IMR-90 (cell line): ENCODE results near the gene ZNHIT6. TPM values are rescaled to one million over a fixed set of nuclear protein-coding genes. Genes with fewer than 3 reads are reported as not detected.

ENCODE experiments used
- ATAC-seq: fragments of 200-7000 bp; cut with Tn5 transposase; 2 replicates; pipeline ENCODE4 v1.9.1; 2020; ENCODE audit warnings: low read depth, mild to moderate bottlenecking, moderate library complexity
- BruUV-seq: library from RNA; stranded (reverse); fragments of 400-500 nt; replicated peaks from 2 replicates; lab custom pipeline; 2021; lab: Mats Ljungman, UMichigan
- CTCF ChIA-PET: fragments of 300-600 bp; formaldehyde crosslinking; extraction: SDS; loops from one replicate; lab custom pipeline; 2021; ENCODE audit warnings: antibody characterized with exemption; lab: Yijun Ruan, JAX
- POLR2A ChIA-PET: fragments of 300-600 bp; sonication (Branson Sonifier 250); formaldehyde crosslinking; loops from one replicate; lab custom pipeline; 2022; ENCODE audit warnings: antibody characterized with exemption; ENCODE audit not compliant: unreplicated experiment; lab: Charles Lee
- DNase-seq: peaks from one replicate; pipeline ENCODE4 v3.0.0; 2013
- H2AFZ ChIP-seq: replicated peaks from 2 replicates; pipeline ENCODE3; 2013; ENCODE audit warnings: low read length, mild to moderate bottlenecking; ENCODE audit not compliant: poor library complexity
- H2AK5ac ChIP-seq: 2 replicates; pipeline ENCODE4 v1.6.1; 2013; ENCODE audit warnings: low read depth, low read length, inconsistent platforms
- H2AK9ac ChIP-seq: replicated peaks from 2 replicates; pipeline ENCODE3; 2013; ENCODE audit warnings: mild to moderate bottlenecking, low read depth, low read length, moderate library complexity; ENCODE audit not compliant: poor library complexity
- H2BK120ac ChIP-seq: 2 replicates; pipeline ENCODE4 v1.6.1; 2013; ENCODE audit warnings: low read depth, low read length, inconsistent platforms
- H2BK15ac ChIP-seq: 3 replicates; pipeline ENCODE4 v1.6.1; 2013; ENCODE audit warnings: low read depth, low read length, inconsistent platforms
- H2BK20ac ChIP-seq: 2 replicates; pipeline ENCODE4 v1.6.1; 2013; ENCODE audit warnings: low read depth, mild to moderate bottlenecking, inconsistent platforms, low read length, moderate library complexity
- H2BK5ac ChIP-seq: 2 replicates; pipeline ENCODE4 v1.6.1; 2013; ENCODE audit warnings: mild to moderate bottlenecking, low read depth, low read length, inconsistent platforms; ENCODE audit not compliant: poor library complexity, severe bottlenecking
- H3K14ac ChIP-seq: replicated peaks from 2 replicates; pipeline ENCODE4 v1.6.1; 2013; ENCODE audit warnings: low read depth, low read length, inconsistent platforms
- H3K18ac ChIP-seq: 2 replicates; pipeline ENCODE4 v1.6.1; 2013; ENCODE audit warnings: low read depth, low read length, control low read depth
- H3K23ac ChIP-seq: 2 replicates; pipeline ENCODE4 v1.6.1; 2013; ENCODE audit warnings: low read depth, low read length, inconsistent platforms
- H3K27ac ChIP-seq: 2 replicates; pipeline ENCODE4 v1.5.1; 2013; ENCODE audit warnings: mild to moderate bottlenecking, control low read depth, low read length; ENCODE audit not compliant: insufficient read depth
- H3K27me3 ChIP-seq: 2 replicates; pipeline ENCODE4 v1.6.1; 2013; ENCODE audit warnings: low read length; ENCODE audit not compliant: control insufficient read depth, insufficient read depth
- H3K36me3 ChIP-seq: 2 replicates; pipeline ENCODE4 v1.6.1; 2013; ENCODE audit warnings: low read length, mixed read lengths; ENCODE audit not compliant: control insufficient read depth, insufficient read depth
- H3K4ac ChIP-seq: 2 replicates; pipeline ENCODE4 v1.6.1; 2013; ENCODE audit warnings: low read depth, low read length, inconsistent platforms
- H3K4me1 ChIP-seq: 2 replicates; pipeline ENCODE4 v1.6.1; 2013; ENCODE audit warnings: low read length, mixed read lengths; ENCODE audit not compliant: control insufficient read depth, insufficient read depth
- H3K4me2 ChIP-seq: 2 replicates; pipeline ENCODE4 v1.6.1; 2013; ENCODE audit warnings: low read depth, mild to moderate bottlenecking, control low read depth, low read length, moderate library complexity
- H3K4me3 ChIP-seq: 2 replicates; pipeline ENCODE4 v1.5.1; 2013; ENCODE audit warnings: low read depth, mild to moderate bottlenecking, control low read depth, low read length, moderate library complexity; ENCODE audit not compliant: insufficient read depth
- H3K56ac ChIP-seq: 2 replicates; pipeline ENCODE4 v1.6.1; 2013; ENCODE audit warnings: low read length, inconsistent platforms; ENCODE audit not compliant: insufficient read depth; ENCODE audit errors: extremely low read depth
- H3K79me1 ChIP-seq, 2 experiments: 2 replicates each; pipeline ENCODE4 v1.6.1; 2013; ENCODE audit warnings: low read length in 2 of 2, inconsistent platforms in 1 of 2, low read depth in 1 of 2
- H3K9ac ChIP-seq: 2 replicates; pipeline ENCODE4 v1.6.1; 2013; ENCODE audit warnings: low read depth, low read length, control low read depth
- H3K9me1 ChIP-seq: 2 replicates; pipeline ENCODE4 v1.6.1; 2013; ENCODE audit warnings: low read length, inconsistent platforms; ENCODE audit not compliant: insufficient read depth
- H3K9me3 ChIP-seq: 2 replicates; pipeline ENCODE4 v1.6.1; 2013; ENCODE audit warnings: low read length; ENCODE audit not compliant: control insufficient read depth, insufficient read depth
- H4K20me1 ChIP-seq: 2 replicates; pipeline ENCODE4 v1.6.1; 2013; ENCODE audit warnings: low read length, inconsistent platforms; ENCODE audit not compliant: insufficient read depth
- H4K5ac ChIP-seq: 2 replicates; pipeline ENCODE4 v1.6.1; 2013; ENCODE audit warnings: mild to moderate bottlenecking, low read depth, low read length, control low read depth
- H4K8ac ChIP-seq, 2 experiments: 2 replicates each; pipeline ENCODE4 v1.6.1; 2013; ENCODE audit warnings: low read depth in 2 of 2, low read length in 2 of 2, control low read depth in 1 of 2, inconsistent platforms in 1 of 2
- H4K91ac ChIP-seq: 2 replicates; pipeline ENCODE4 v1.6.1; 2013; ENCODE audit warnings: low read depth, low read length, inconsistent platforms; ENCODE audit not compliant: insufficient read depth
- BHLHE40 ChIP-seq: fragments of 150-350 bp; IDR thresholded peaks from 2 replicates; pipeline ENCODE4 v1.6.1; 2016; ENCODE audit warnings: mild to moderate bottlenecking, low read depth, low read length
- CEBPB ChIP-seq: IDR thresholded peaks from 2 replicates; pipeline ENCODE4 v1.6.1; 2012; ENCODE audit warnings: low read depth, low read length, improper control_type of control experiment
- CHD1 ChIP-seq: IDR thresholded peaks from 2 replicates; pipeline ENCODE4 v1.6.1; 2012; ENCODE audit warnings: low read depth, low read length, improper control_type of control experiment
- FOS ChIP-seq: fragments of 150-350 bp; IDR thresholded peaks from 2 replicates; pipeline ENCODE4 v1.6.1; 2016; ENCODE audit warnings: low read depth, low read length
- MAFK ChIP-seq: IDR thresholded peaks from 2 replicates; pipeline ENCODE4 v1.6.1; 2012; ENCODE audit warnings: low read depth, low read length, improper control_type of control experiment
- MAZ ChIP-seq: IDR thresholded peaks from 2 replicates; pipeline ENCODE4 v1.6.1; 2012; ENCODE audit warnings: low read depth, mild to moderate bottlenecking, low read length, improper control_type of control experiment, moderate library complexity, borderline replicate concordance
- MXI1 ChIP-seq: IDR thresholded peaks from 2 replicates; pipeline ENCODE4 v1.6.1; 2012; ENCODE audit warnings: low read depth, mild to moderate bottlenecking, low read length, moderate library complexity, borderline replicate concordance
- NFE2L2 ChIP-seq: fragments of 150-350 bp; IDR thresholded peaks from 2 replicates; pipeline ENCODE4 v1.6.1; 2016; ENCODE audit warnings: low read depth, mild to moderate bottlenecking, low read length
- RAD21 ChIP-seq: IDR thresholded peaks from 2 replicates; pipeline ENCODE4 v1.6.1; 2012; ENCODE audit warnings: low read length, improper control_type of control experiment
- RCOR1 ChIP-seq: IDR thresholded peaks from 2 replicates; pipeline ENCODE4 v1.6.1; 2012; ENCODE audit warnings: mild to moderate bottlenecking, low read length, improper control_type of control experiment; ENCODE audit not compliant: insufficient replicate concordance
- RFX5 ChIP-seq: IDR thresholded peaks from 2 replicates; pipeline ENCODE4 v1.8.0; 2012; ENCODE audit warnings: low read depth, mild to moderate bottlenecking, low read length, moderate library complexity
- SMC3 ChIP-seq: fragments of 150-350 bp; IDR thresholded peaks from 2 replicates; pipeline ENCODE4 v1.6.1; 2016; ENCODE audit warnings: low read depth, mild to moderate bottlenecking, antibody characterized with exemption, low read length, moderate library complexity
- WGBS, 2 experiments: methylation state at CpG; one replicate each; pipeline versions ENCODE4 v1.1.5 to v1.1.7; 2013; ENCODE audit warnings: missing lambda C conversion rate in 2 of 2; ENCODE audit not compliant: insufficient read length in 1 of 2; ENCODE audit errors: extremely low coverage in 2 of 2; 5-methylcytosine and 5-hydroxymethylcytosine counted together
- dilution Hi-C: fragments of 300-500 bp; cut with HindIII; formaldehyde crosslinking; loops from one replicate; pipeline ENCODE4 v1.14.3; 2018; ENCODE audit warnings: low sequenced_read_pairs; ENCODE audit not compliant: unreplicated experiment
- in situ Hi-C: fragments of 300-500 bp; cut with MboI; formaldehyde crosslinking; loops from 3 replicates; pipeline ENCODE4 v1.14.3; 2019; ENCODE audit warnings: low sequenced_read_pairs, inconsistent platforms, mixed read lengths
- intact Hi-C: fragments of 100-400 bp; cut with micrococcal nuclease; formaldehyde crosslinking; loops from 2 replicates; pipeline ENCODE4 v1.10.0; 2022
- polyA plus RNA-seq, 3 experiments: library from polyadenylated mRNA; depleted of rRNA; stranded (reverse); fragments of >200 nt; gene quantifications; 2 replicates each; pipeline ENCODE4 v1.2.3, GENCODE V29; 2012; ENCODE audit warnings: low replicate concordance in 1 of 3
- total RNA-seq: library from RNA; depleted of rRNA; stranded (reverse); fragments of >200 nt; gene quantifications from 2 replicates; pipeline ENCODE4 v1.2.3, GENCODE V29; 2012
- TF ChIP-seq, protein P1 (sequence below): fragments of 150-350 bp; IDR thresholded peaks from 2 replicates; pipeline ENCODE4 v1.6.1; 2016; ENCODE audit warnings: low read depth, mild to moderate bottlenecking, low read length, moderate library complexity, borderline replicate concordance
- TF ChIP-seq, protein P2 (sequence below): fragments of 150-350 bp; IDR thresholded peaks from 2 replicates; pipeline ENCODE4 v1.6.1; 2017; ENCODE audit warnings: mild to moderate bottlenecking, antibody characterized with exemption, low read length, low read depth
- TF ChIP-seq, protein P3 (sequence below): conservative IDR thresholded peaks from 2 replicates; pipeline ENCODE4 v1.5.1; 2012; ENCODE audit warnings: mild to moderate bottlenecking, low read depth, low read length, improper control_type of control experiment

The ZNHIT6 gene
- total and polyA plus RNA-seq, 2 of the 4 experiments (the other 2 are of a cell fraction), result 9.0 to 13.7 TPM

DNA sequence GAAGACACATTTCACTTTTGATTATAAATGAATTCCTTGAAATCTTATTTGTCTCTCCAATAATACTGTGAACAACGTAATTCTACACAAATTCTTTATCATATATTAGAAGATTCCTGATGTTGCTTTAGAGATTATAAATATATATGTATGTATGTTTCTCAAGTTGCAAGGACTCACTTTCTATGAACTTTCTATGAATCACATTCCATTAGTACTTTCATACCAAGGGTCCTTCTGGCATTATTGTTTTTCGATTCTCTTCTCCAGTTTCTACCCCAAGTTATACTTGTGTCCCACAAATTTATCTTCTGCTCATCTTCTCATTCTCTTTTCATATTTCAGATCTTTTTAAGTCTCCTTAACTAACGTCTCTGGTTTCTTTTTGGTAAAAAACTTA, 55.9 kb downstream of the ZNHIT6 start:
- ChIA-PET CTCF (no interaction called here), POLR2A (no interaction called here)
- DNase-seq (no peak), ATAC-seq (no peak)
- Histone ChIP-seq H3K4me3 (no peak overlapping the region), H3K9ac (no peak overlapping the region), H2AK9ac (no peak overlapping the region), H2BK5ac (no peak overlapping the region), H3K9me3 (peaks cover 5% of the 10 kb centered on the region), H4K8ac (no peak overlapping the region), H3K9me1 (peaks cover 5% of the 10 kb centered on the region), H3K56ac (no peak overlapping the region), H3K79me1 (peaks cover 0 to 16% of the 10 kb centered on the region in 2 experiments; a peak in 3 of 4 replicates), H2AFZ (no peak overlapping the region), H3K18ac (no peak overlapping the region), H2BK15ac (no peak overlapping the region), H3K14ac (no peak overlapping the region), H4K91ac (no peak overlapping the region), H3K36me3 (peaks cover 6% of the 10 kb centered on the region), H2AK5ac (no peak overlapping the region), H2BK120ac (no peak overlapping the region), H2BK20ac (no peak overlapping the region), H3K4me2 (no peak overlapping the region), H3K27ac (no peak overlapping the region), H3K4ac (no peak overlapping the region), H4K5ac (no peak overlapping the region), H4K20me1 (no peaks in the 10 kb centered on the region), H3K4me1 (peaks cover 8% of the 10 kb centered on the region), H3K27me3 (no peaks in the 10 kb centered on the region), H3K23ac (no peak overlapping the region)
- no TSS peak for BruUV-seq
- in situ Hi-C loops, result no loop called here
- TF ChIP-seq CHD1, result no peak
- TF ChIP-seq, protein P1, sequence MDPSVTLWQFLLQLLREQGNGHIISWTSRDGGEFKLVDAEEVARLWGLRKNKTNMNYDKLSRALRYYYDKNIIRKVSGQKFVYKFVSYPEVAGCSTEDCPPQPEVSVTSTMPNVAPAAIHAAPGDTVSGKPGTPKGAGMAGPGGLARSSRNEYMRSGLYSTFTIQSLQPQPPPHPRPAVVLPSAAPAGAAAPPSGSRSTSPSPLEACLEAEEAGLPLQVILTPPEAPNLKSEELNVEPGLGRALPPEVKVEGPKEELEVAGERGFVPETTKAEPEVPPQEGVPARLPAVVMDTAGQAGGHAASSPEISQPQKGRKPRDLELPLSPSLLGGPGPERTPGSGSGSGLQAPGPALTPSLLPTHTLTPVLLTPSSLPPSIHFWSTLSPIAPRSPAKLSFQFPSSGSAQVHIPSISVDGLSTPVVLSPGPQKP, result no peak
- TF ChIP-seq, protein P2, sequence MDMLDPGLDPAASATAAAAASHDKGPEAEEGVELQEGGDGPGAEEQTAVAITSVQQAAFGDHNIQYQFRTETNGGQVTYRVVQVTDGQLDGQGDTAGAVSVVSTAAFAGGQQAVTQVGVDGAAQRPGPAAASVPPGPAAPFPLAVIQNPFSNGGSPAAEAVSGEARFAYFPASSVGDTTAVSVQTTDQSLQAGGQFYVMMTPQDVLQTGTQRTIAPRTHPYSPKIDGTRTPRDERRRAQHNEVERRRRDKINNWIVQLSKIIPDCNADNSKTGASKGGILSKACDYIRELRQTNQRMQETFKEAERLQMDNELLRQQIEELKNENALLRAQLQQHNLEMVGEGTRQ, result no peak
- TF ChIP-seq, protein P3, sequence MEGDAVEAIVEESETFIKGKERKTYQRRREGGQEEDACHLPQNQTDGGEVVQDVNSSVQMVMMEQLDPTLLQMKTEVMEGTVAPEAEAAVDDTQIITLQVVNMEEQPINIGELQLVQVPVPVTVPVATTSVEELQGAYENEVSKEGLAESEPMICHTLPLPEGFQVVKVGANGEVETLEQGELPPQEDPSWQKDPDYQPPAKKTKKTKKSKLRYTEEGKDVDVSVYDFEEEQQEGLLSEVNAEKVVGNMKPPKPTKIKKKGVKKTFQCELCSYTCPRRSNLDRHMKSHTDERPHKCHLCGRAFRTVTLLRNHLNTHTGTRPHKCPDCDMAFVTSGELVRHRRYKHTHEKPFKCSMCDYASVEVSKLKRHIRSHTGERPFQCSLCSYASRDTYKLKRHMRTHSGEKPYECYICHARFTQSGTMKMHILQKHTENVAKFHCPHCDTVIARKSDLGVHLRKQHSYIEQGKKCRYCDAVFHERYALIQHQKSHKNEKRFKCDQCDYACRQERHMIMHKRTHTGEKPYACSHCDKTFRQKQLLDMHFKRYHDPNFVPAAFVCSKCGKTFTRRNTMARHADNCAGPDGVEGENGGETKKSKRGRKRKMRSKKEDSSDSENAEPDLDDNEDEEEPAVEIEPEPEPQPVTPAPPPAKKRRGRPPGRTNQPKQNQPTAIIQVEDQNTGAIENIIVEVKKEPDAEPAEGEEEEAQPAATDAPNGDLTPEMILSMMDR, result no peak
- no peak for TF ChIP-seq MXI1
- TF ChIP-seq MAFK, result no peak
- TF ChIP-seq MAZ, result no peak
- no peak for TF ChIP-seq CEBPB
- TF ChIP-seq BHLHE40, result no peak
- TF ChIP-seq SMC3, result no peak
- TF ChIP-seq RCOR1, result no peak
- no peak for TF ChIP-seq RAD21
- TF ChIP-seq FOS, result no peak
- TF ChIP-seq NFE2L2, result no peak
- no peak for TF ChIP-seq RFX5
- 100% methylated on average over 1 of the region's 3 CpGs; no CpG with 5 or more reads in 1 of the 2 experiments for WGBS, 2 experiments
- dilution Hi-C loops, result no loop called here
- intact Hi-C loops, result no loop called here
